ENCODE measurements around the gene ARHGEF37.

Gene ARHGEF37

DNA sequence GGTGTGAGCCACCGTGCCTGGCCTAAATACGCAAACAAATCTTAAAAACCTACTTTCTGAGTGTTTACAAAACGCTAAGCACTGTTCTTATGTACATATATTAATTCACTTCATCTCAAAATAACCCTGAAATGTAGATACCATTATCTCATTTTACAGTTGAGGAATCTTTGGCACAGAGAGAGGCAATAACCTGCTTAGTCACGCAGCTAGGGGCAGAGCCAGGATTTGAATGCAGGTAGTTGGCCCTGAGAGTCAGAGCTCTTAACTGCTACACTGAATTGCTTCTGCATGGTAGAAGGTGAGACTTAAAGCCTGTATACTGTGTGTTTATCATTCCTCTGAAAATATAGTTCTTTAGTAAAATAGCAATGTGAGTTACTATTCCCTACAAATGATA lies 21.9 kb downstream of the ARHGEF37 start:
- no peak for DNase-seq

DNA sequence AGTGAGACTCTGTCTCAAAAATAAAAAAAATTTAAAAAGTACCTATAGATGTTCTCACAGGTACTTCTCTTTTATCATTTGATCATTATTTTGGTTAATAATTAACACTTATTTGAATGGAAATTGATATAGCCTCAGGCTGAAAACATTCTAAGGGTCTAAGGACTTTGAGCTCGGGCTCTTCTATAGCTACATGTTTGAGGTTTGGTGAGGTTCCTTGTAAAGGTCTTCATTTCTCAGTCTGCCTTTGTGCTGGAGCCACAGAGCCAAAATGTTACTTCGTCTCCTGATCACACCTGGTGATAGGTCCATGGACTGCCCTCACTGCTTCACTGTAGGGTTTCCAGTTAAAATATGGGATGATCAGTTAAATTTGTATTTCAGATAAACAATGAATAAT lies 22.6 kb downstream of the ARHGEF37 start:
- DNase-seq: no peak

DNA sequence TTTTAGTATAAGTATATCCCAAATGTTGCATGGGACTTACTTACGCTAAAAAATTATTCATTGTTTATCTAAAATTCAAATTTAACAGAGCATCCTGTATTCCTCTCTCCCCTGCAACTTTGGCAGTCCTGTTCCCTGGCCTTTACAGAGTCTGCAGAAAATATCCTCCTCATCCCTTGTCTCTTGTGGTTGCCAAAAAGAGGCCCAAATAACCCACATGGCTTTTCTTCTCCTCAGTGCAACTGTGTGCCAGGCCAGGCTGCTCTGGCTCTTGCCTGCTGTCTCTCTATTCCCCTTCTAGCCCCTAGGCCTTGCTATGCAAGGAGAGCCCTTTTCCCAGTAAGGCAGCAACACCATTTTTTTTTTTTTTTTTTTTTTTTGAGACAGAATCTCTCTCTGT lies 23.0 kb downstream of the ARHGEF37 start:
- no peak for DNase-seq

DNA sequence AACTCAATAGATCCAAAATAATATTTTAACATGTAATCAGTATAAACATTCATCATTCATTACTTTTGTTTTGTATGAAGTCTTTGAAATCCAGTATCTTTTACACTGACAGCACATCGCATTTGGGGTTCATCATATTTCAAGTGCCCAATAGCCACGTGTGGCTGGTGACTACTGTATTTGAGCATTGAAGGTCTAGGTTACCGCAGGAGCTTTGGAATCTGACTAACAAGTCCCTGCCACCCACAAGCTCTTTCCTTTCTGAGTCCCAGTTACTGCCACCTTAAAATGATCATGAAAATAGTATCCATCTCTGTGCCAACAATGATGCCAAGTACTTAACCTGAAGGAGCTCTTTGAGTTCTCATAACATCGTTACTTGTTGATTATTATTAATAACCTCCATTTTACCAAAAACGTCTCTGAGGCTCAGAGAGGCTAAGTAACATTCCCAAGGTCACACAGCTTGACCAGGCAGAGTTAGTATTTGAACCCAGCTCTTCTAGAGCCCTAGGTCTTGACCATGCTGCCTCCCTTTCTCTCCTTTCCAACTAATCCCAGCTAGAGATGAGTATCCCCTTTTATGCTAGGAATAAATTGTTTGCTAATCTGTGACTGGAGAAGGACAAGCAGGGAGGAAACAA lies 24.2 kb downstream of the ARHGEF37 start:
- no peak for DNase-seq

DNA sequence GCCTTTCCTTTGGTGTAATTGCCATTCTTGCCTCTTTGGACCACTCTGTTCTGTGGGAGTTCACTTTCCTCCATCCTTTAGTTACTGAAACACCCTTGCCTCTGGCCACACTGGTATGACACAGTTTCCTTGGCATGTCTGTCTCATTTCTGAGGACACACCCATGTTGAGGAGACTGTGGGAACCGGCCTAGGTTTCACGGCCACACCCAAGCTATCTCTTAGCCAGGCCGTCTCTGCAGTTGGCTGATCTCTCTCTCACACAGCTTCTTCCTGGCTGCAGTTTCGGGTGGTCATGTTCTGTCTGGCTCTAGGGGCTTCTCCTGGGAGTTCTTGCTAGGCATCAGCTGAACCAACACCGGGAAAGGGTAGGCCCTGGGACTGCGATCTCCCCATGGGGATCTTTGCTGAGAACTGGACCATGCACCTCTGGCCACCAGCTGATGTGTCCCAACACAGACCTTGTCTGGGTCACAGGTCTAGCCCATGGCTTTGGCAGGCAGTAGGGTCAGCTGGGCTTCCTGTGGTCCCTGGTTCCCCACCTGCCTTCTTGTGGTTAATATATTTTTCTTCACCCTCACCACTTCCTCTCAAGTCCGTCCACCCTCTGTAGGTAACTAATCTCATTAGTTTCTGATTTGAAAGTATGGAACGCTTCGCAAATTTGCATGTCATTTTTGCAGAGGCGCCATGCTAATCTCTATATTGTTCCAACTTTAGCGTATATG lies 24.9 kb downstream of the ARHGEF37 start:
- peak; percentile 50 for DNase-seq

DNA sequence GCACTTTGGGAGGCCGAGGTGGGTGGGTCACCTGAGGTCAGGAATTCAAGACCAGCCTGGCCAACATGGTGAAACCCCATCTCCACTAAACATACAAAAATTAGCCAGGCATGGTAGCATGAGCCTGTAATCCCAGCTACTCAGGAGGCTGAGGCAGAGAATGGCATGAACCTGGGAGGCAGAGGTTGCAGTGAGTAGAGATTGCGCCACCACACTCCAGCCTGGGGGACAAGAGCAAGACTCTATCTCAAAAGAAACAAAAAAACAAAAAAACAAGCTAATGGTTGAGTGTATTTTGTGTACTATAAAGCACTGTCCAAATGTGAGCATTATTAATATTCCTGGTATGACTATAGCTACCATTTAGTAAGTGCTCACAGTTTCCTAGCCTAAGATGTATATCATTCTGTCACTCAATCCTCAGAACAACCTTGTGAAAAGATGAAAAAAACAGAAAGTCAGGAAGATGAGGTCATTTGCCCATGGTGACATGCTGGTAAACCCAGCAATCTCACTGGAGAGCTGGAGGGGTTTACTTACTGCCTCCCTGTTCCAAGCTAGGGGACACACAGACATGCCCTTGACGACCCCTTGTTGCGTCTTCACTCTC lies 27.7 kb downstream of the ARHGEF37 start:
- DNase-seq: no peak

DNA sequence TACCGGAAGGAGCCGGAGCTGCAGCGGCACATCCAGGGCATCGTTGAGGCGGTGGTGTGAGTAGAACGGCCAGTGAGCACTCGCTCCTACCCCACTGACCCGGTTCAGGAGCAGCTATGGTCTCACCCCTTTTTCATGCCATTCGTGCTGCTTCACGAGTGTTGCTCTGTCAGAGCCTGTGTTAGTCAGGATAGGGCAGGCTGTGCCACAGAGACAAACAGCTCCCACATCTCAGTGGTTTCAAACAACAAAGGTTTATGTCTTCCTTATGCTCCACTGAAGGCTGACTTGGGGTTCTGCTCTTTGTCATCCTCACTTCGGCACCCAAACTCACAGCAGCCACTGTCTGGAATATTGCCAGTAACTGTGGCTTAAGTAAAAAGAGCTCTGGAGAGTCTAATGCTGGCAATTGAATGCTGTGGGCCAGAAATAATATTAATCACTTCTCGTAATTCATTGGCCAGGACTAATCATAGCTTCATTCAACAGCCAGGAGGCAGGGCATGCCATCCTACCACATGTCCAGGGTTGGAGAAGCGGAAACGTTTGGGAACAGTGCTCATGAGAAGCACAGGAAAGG lies 28.4 kb downstream of the ARHGEF37 start:
- DNase-seq: no peak

DNA sequence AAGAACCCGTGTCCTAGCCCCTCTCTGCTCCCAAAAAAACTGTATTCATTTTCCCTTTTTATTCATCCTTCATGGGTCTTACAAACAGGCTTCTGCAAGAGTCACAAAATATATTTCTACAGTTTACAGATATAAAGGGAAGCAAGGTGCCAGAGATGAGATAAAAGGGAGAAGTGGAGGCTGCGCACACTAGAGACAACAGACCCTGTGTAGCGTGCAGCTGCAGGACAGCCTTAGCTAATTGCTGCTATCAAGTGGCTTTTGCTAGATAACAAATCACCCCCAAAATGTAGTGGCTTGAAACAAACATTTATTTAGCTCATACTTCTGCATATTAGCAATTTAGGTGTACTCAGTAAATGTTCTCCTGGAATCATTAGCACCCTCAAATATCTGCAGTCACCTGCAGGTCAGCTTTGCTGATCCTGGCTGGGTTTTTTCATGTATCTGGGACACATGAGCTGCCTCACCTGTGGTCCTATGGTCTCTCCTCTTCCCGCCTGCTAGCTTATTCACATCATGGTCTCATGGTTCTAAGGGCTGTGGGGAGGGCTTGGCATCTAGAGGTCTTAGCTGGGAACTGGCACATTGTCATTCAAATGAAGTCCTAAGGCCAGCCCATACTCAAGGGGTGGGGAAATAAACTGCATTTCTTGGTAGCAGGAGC lies 29.4 kb downstream of the ARHGEF37 start:
- DNase-seq: no peak

DNA sequence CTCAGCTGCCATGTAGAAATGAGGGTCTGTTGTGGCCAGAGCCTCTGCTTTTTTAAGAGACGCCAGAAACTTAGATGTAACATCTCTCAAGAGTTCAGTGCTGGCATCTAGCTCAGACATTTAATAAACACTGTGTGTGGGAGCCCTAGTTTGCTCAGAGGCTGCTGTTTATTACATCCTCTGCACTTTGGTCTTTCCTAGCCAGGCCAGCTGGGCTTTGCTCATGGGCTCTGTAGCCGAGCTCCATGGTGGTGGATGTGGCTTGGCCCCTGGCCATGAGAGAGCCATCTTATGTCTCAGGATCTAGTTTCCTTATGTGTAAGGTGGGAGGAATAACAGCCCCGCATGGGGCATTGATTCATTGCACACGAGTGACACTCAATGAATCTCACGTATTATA lies 30.0 kb downstream of the ARHGEF37 start:
- DNase-seq: peak; percentile 61

DNA sequence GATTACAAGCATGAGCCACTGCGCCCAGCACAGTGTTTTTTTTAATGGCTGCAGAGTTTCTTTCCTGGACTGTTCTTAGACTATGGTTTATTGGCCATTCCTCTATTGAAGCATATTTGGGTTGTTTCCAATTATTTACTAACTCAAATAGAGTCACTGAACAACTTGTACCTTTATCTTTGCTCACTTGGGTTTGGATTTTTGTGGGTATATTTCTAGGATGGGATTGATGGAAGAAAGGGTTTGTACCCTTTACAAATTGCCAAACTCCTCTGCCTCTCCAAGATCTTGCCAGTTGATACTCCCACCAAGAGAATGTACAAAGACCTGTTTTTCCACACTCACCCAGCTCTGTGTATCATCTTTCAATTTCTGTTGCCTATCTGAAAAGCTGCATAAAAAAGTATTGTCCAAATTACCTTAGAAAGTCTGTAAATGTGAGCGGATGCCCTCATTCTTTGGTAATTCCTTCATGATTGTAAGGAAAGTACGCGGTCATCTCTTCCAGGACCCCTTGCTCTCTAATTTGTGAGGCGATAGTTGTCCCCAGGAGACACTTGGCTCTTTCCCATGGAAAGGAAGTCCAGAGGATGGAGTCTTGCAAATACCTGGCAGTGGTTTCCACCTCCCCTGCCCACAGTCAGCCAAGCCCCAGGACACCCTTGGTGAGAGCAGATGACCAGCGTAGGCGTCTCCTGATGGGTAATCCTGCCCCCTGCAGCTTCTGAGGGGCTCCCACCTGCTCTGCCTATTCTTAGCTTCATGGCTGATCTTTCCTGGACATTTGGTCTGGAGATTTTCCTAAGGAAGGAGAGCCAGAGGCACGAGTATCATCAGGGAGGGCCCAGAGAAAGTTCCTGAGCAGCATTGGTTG lies 33.0 kb downstream of the ARHGEF37 start:
- no peak for DNase-seq

DNA sequence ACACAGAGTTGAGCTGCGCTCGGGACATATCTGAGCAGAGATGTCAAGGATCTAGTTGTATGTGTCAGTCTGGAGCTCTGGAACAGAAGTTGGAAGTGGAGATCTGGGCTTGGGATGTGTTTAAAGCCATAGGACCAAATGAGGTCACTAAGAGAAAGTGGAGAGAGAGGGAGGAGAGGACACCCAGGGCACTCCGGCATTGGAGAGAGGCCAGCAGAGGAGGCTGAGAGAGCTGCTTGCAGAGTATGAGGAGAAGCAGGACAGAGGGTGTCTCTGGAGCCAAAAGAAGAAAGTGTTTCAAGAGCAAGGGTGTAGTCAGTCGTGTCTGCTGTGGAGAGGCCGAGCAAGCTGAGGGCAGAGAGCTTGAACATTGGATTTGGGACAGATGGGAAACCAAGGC lies 34.7 kb downstream of the ARHGEF37 start:
- no peak for DNase-seq

DNA sequence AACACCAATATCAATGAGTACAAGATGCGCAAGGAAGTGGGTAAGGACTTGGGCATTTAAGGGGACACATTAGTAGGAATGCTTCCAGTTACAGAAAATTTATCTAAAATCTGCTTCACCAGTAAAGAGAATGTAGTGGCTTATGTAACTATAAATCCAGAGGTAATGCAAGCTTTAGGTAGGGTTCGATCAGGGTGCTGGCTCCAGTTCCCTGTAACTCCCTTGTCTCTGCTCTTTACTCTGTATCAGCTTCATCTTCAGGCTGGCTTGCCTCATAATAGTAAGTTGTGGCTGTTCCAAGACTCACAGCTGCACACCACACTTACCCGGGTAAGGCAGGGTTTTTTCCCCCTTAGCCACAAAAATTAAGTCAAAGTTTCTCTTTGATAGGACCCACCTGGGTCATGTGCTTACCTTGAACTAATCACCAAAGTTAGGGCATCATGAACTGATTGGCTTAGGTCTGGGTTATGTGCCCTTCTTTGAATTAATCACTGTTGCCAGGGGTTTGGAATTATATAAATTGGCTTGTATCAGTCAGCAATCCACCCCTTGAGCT lies 35.5 kb downstream of the ARHGEF37 start:
- DNase-seq: no peak

DNA sequence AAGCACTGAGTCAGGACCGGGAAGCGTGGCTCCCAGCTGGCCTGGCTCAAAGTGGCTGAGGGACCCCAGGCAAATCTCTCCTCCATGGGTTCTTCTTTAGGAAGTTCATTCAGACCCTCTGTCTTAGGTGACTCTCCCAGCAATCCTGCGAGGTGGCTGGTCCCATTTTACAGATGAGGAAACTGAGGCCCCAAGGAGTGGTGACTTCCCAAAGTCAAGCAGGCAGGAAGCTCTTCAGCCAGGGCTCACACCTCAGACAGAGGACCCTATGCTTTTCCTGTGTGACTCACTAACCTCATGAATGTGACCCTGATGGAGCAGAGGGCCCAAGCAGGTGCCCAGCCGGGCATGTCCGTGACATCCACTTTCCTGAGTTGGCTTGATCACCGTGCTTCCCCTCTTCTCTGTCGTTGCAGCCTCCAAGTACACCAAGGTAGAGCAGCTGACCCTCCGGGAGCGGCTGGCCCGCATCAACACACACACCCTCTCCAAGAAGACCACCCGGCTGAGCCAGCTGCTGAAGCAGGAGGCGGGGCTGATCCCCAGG lies 36.5 kb downstream of the ARHGEF37 start:
- DNase-seq: no peak

DNA sequence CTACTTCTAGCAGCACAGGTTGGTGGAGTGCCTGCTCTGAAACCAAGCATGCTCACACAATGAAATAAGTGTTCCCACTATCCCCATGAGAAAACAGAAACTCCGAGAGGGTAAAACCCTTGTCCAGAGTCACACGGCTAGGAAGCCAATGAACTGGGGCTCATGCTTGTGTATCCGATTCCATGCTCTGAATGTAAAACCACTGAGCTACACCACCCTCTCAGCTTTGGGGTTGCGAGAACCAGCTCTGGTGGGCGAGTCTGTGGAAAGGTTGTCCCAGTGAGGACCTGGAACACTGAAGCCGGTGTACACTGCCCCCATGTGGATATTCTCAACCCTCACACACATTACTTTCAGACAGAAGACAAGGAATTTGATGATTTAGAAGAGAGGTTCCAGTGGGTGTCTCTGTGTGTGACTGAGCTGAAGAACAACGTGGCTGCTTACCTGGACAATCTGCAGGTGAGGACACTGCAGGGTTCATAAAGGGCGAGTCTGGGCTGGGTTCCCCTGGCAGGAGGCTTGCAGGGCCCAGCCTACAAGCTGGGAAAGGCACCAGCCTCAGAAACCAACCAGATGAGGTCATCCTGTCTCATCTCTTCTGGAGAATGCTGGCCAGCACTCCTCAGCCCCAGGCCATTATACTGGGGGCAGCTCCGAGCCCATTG lies 37.4 kb downstream of the ARHGEF37 start:
- DNase-seq: peak; percentile 60

DNA sequence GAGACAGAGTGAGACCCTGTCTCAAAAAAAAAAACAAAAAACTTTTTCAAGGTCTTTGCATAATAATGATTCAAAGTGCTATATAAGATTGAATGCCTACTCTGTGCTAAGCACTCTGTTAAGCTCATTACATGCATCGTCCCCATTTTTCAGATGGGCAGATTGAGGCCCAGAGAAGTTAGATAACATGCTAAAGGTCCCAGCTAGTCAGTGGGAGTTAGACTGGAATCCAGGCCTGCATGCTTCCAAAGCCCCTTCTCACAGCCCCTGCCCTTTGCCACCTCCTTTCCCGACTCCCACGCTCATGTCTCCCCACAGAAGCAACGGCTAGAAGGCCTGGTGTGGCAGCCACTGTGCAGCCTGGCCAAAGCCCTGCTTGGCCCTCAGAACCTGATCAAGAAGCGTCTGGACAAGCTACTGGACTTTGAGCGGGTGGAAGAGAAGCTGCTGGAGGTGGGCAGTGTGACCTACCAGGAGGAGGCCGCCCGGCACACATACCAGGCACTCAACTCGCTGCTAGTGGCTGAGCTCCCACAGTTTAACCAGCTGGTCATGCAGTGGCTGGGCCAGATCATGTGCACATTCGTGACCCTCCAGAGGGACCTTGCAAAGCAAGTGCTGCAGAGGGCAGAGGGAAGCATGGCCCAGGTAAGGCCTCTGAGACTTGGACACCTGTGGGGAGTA lies 40.3 kb downstream of the ARHGEF37 start:
- no peak for DNase-seq

DNA sequence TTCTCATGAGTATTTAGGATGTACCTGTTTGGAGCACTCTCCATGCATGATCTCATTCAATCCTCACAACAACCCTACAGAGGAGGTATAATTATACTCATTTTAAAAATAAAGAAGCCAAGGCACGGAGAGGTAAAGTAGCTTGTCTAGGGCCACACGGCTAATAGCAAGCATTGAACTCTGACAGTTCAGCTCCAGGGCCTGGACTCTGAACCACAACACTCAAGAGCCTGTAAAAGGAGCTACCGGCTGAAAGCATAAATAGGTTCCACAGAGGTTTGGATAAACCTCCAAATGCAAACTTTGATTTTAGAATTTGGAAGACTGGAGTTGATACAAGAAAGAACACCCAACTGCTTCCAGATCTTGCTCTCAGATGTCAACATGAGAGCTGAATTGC lies 41.2 kb downstream of the ARHGEF37 start:
- no peak for DNase-seq

DNA sequence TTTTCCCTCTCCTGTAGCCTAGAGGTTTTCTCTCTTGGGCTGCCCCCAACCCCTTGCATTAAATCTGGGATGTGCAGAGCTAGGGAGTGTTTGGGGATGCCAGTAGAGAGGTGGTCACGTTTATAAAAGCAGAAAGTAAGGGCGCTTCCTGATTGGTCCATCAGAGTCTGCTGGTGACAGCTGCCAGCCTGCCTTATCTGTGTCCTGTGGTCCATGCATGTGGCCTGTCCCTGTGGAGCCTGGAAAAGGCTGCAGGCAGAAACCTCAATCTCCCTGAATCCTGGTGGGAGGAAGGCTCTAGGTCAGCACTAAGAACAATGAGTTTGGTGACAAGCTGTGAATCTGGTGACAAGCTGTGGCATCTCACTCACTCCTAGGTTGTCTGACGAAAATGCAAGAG lies 42.2 kb downstream of the ARHGEF37 start:
- DNase-seq: no peak

DNA sequence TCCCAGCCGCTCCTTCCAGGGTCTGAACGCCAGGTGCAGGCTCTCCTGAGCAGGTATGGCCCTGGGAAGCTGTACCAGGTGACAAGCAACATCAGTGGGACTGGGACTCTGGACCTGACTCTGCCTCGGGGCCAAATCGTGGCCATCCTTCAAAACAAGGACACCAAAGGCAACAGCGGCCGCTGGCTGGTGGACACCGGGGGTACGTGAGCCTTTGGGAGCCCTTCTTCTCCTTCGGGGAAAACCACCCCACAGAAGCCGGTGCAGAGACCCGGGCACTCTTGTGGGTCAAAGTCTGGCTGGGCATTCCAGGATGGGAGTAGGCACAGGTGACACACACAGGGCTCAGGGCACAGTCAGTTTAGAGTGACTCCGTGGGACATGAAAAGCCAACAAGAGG lies 45.8 kb downstream of the ARHGEF37 start:
- no peak for DNase-seq

DNA sequence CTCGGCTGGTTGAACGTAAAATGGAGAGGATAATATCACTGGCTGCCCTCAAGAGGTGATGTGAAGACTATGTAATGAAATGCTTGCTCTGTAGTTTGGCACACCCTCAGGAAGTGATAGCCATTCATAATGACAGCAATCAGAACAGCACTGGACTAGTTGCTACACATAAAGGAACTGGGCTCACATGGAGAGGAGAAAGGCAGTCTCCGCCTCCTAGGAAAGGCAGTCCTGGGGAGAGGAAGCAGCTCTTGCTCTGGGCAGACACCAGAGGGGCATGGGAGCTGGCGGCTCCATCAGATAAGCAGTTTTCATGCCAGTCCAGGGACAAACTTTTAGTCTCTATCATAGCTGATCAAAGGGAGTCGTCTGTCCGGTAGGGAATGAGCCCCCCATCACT lies 46.9 kb downstream of the ARHGEF37 start:
- DNase-seq: no peak

DNA sequence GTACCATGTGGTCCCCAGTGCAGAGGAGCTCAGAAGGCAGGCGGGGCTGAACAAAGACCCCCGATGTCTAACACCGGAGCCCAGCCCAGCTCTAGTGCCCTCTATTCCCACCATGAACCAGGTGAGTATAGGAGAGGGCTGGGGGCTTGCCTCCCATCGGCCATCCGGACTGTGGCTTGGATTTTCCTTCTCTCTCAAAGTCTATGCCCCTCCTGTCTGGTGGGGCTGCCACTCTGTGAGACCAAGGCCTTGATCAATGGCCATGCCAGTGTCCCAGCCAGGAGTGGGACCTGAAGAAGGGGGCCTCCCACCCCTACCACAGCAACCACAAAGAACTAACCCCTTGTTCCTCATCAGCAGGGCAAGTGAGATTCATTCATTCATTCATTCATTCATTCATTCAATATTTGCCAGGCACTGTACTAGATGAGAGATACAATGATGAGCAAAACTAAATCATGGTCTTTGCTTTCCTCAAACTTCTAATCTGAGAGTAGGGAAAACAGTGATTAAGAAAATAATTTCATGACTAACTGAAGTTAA lies 47.6 kb downstream of the ARHGEF37 start:
- DNase-seq: no peak

Measured in fibroblast of skin of abdomen (primary cell).